GM19351 (cell line): ENCODE data around the gene GALT.
"Not testable (repeated sequence)": the region's sequence is repeated elsewhere in the genome, so short reads cannot be mapped to it uniquely, and the experiment has no call there.

Experiments used
- ATAC-seq: cut with Tn5 transposase; IDR thresholded peaks from one replicate; pipeline ENCODE4 v1.9.1; 2021; ENCODE audit warnings: mild to moderate bottlenecking, moderate library complexity; ENCODE audit not compliant: unreplicated experiment

GALT gene

DNA sequence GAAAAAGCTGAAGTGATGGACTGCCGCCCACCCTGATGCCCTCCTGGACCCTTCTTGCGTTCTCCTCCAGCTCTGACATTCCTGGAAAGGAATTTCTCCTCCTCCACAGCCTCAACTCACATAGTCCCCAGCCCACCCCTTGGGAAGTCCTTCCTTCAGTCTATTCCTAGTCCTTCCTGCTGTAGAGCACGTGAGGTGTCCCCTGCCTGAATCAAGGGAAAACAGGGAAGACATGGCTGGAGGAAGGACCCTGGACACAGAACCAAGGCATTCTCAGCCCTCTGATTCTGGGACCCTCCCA is 21.3 kb upstream of the GALT start:
- no peak for ATAC-seq

DNA sequence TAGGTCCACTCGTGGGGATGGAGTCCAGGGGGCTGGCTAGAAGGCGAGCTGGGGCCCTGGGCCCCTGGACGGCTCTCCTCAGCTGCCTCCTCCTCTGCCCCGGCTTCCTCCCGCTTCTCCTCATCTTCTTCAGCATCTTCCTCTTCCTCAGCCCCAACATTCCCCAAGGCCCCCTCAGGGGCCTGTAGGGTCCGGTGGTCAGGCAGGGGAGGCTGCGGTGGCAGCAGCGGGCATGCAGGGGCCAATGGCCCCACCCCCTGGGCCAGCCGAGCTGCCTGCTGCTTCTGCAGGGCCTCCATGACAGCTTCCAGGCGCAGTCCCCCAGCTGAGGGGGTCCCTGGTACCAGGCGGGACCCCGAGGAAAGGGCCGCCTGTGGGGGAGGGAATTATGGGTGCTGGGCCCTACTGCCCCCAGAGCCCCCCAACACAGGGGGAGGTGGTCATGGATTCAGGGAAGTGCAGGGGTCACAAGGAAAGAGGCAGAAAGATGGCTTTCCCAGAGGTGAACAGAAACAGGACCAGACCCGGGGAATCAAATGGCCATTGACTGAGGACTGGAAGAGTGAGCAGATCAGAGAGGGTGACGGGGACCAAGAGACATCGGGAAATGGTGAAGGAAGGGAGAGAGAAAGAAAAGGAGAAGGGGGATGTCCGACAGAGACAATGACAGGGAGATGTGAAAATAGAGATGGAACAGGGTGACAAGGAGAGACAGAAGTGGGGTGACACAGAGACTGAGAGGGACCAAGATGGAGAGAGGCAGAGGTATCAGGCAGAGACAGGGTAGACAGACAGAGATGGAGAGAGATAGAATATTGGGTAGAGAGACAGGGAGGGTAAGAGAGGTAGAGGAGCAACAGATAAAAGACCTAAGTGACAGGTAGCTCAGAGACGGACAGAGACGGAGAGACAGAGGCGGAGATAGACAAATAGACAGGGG is 18.5 kb upstream of the GALT start:
- no peak for ATAC-seq

DNA sequence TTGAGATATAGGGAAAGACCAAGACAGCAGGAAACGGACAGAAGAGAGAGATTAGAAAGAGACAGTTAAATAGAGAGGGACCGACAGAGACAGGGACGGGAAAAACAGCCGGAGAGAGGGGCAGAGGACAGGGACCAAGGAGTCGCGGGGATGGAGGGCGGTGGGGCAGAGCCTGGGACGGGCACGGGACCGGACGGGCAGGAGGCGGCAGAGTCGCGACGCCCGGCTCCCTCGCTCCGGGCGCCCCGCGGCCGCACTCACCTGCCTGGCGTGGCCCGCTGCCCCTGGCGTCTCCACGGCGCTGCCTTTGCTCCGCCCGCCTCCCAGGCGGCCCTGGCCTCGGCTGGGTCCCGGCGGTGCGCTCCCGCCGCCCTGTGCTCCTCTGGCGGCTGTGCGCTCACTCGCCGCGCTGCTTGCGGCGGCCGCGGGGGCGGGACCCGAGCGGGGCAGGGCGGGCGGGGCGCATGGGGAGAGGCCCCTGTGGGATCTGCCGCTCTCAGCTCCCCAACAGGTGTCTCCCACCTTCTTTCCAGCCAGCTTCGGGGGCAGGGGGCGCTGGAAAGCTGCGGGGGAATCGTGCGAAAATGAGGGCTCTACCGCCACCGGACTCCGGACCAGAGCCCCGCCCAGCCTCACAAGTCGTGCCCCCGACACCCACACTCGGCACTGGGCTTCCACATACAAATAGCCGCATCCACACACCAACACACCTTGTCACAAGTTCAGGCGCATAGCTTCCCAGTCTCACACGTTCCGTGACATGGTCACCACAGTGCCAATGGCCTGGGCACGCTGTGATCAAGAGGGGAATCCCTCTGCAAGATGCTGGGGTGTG is 17.6 kb upstream of the GALT start, which contains the start of gene ARID3C:
TSS of gene ARID3C (minus strand) at position 411 of the 835 bp plus-strand sequence. CDS start 1,052 bp downstream, outside the sequence.
- ATAC-seq, result peak; percentile 63

DNA sequence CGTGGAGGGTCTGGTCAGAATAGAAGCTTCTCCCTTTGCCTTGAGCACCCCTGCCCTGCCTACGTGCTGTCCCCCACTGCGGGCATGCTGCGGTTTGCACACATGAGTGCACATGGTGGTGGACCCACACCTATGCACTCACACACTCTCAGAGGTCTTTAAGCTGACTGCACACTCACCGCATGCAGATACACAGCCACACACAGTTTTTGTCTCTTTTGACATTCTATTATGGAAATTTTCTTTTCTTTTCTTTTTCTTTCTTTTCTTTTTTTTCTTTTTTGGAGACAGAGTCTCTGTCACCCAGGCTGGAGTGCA is 17.0 kb upstream of the GALT start:
- no peak for ATAC-seq

DNA sequence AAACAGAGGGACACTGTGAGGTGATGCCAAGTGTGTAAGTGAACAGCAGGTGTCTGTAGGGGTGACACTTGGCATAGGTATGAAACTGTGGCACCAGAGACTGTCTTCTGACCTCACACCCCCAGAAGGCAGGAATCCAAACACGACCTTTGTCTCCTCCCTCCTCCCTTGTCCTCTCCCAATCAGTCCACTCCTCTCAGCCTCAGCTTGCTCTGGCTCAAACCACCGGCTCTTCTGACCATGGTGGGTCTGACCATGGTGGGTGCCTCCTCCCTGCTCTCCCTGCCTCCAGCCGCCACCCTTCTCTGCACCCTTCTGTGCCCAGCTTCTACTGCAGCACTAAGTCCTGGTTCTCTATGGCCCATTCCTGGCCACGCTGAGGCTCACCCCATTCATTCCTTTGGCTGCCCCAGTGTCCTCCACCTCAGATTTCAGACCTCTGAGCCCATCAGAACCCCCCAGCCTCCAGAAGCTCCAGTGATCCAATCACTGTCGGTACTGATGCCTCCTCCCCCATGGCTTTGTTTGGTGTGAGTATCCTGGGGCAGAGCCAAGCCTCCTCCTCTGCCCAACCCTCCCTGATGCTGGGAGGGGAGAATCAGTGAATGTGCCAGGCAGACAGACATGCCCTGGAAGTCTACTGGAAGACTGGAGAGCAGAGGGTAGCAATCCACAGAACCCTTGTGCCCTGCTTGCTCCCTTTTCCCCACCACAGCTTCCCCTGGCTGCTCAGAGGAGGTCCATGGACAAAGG is 15.9 kb upstream of the GALT start:
- no peak for ATAC-seq

DNA sequence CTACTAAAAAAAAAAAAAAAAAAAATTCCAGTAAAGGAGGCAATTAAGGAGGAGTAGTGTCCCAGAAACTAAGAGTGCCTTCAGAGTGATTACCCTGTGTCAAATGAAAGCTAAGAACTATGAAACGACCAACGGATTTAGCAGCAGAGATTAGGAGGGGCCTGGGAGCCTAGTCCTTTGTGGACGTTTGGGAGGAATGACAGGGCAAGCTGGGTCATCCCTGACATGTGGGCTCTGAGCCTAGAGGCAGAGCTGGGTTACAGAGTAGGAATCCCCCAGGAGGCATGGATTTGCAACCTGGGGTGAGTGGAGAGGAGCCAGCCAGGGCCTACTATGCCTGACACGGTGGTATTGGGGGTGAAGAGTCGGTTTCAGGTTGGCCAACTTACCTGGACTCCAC is 13.3 kb upstream of the GALT start:
- ATAC-seq, result no peak

DNA sequence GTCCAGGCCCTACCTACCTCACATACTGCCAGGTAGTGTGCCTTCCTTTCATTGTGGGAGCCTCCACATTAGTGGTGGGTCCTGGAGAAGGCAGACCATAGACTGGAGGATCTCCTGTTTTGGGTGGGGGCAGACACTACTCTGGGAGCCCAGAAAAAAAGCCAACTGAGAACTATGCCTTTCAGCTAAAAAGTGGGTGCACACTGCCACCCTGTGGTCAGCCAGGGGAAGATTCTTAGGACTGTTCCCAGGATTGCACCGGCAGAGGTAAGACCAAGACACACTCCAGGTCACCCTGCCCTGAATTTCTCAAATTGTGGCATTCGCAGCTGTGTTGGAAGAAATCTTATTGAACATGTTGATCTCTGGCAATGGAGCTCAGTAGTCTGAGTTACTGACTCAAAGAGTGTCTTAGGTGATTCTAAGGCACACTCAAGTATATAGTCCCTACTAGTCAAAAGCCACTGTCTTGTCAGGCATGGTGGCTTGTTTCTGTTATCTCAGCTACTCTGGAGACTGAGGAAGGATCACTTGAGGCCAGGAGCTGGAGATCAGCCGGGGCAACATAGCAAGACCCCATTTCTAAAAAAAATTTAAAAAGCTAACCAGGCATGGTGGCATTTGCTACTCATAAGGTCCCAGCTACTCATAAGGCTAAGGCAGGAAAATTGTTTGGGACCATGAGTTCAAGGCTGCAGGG is 12.5 kb upstream of the GALT start:
- ATAC-seq, result peak; percentile 30

DNA sequence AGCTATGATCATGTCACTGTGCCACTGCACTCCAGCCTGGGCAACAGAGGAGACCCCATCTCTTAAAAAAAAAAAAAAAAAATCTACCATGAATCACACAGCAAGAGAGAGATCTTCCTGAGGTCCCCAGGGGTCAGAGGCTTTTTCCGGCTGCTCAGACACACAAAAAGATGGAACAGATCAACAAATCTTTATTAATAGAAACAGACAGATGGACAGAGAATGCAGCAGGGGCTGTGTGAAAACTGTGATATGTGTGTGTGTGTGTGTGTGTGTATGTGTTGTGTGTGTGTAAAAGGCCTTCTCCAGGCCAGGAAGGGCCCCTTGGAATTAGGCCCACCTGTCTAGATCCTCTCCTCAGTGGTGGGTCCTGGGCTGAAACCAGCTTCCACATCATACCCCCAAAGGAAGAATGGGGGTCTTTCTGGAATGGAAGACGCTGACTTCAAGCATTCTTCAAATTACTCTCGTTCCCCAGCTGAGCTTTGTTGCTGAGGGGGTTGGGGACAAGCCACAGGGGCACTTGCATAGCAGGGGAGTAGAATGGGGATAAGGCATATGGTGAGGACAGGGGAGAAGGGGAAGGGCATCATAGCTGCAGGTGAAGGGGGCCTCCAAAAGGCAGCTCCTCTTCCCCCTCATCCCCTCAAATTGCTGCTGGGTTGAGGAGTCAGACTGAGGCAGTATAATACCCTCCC is 11.8 kb upstream of the GALT start:
- no peak for ATAC-seq

DNA sequence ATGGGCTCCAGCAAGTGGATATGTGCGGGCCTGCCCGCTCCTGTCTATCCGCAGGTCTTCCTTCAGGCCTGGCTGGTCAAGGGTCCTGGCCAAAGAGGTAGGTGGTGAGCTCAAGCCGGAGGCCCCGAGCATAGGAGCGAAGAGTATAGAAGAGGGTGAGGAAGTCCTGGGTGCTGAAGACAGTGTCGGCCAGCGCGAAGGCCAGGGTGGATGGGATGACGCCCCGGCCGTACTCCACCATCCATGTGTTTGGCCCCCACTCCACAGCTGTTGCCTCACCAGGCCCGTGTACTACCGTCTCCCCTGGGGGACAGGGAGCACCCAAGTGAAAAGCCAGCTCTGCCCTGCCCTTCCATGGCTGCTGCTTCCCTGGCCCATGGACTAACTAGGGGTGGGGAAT is 10.9 kb upstream of the GALT start:
- ATAC-seq, result no peak

DNA sequence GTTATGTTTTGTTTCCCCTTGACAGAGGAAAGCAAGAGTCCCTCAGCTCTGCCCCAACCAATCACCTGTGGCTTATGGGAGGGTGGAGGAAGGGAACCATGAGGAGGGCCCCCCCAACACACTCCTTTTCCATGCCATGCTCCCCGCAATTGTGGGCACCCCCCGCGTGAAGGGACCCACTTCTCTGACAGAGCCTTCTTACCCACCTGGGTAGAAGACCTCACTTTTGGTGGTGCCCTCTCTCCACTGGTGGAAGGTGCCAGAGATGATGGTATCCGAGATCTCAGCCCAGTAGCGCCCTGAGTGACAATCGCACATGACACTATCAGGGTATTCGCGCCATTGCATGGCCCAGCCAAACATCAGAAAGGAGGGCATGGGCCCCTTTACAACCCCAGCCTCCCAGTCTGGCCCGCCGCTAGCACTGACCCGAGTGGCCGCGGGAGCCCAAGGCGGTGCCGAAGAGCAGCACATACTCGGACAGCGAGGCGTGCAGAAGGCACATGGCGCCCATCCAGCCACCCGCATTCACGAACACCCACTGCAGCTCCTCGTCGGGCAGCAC is 9.6 kb upstream of the GALT start:
- no peak for ATAC-seq

DNA sequence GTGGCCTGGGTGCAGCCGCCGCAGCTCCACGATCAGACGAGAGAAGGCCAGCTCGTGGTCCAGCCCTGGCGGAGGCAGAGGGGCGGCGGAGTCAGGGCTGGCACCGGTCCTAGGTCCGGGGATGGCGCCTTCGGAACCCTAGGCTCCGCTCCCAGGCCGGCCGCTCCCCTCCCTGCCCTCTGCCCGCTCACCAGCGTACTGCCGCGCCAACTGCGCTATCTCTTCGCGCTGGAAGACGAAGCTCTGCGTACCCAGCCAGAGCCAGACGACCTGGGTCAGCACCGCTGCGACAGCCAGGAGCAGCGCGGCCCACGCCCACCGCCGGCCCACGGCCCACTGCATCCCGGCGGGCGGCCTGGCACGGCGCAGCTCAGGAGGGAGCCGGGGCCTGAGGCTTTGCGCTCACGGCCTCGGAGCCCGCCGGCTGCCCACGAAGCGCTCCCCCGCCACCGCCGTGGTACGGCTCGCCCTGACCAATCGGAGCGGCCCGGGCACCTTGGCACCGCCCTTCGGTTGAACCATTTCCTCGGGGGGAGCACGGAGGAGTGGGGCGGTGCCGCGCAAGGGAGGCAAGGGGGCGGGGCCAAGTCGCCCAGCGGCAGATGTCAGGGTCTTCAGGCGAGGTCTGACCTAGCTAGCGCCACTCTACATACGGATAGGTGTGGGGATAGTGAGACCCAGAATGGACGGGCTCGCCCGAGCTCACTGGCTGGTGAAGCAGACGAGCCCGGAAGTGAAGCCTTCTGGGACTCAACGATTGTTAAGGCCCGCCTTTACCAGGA is 8.9 kb upstream of the GALT start, which contains the start of gene SIGMAR1:
TSS of gene SIGMAR1 (minus strand) at position 432 of the 782 bp plus-strand sequence. CDS start at position 342, 90 bp downstream.
- ATAC-seq, result peak; percentile 81

DNA sequence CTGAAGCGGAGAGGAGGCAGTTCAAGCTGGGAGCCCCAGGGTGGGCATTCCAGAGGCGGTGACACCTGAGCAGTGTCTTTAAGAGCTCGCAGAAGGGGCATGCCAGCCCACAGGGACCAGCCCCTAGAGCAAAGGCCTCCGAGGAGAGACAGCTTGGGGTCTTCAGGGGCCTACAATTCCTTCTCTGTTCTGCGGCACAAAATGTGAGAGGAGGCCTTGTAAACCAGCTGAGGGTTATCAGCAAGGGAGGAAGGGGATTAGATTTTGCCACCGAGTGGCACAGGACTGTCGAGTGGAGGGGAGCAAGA is 8.4 kb upstream of the GALT start:
- ATAC-seq, result no peak

DNA sequence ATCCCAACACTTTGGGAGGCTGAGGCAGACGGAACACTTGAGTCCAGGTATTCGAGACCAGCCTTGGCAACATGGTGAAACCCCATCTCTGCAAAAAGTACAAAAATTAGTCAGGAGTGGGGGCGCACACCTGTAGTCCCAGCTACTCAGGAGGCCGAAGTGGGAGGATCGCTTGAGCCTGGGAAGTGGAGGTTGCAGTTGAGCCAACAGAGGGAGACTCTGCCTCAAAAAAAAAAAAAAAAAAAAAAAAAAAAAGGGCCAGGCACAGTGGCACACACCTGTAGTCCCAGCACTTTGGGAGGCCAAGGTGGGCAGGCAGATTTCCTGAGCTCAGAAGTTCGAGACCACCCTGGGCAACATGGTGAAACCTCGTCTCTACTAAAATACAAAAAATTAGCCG is 7.2 kb upstream of the GALT start:
- not testable (repeated sequence) for ATAC-seq

DNA sequence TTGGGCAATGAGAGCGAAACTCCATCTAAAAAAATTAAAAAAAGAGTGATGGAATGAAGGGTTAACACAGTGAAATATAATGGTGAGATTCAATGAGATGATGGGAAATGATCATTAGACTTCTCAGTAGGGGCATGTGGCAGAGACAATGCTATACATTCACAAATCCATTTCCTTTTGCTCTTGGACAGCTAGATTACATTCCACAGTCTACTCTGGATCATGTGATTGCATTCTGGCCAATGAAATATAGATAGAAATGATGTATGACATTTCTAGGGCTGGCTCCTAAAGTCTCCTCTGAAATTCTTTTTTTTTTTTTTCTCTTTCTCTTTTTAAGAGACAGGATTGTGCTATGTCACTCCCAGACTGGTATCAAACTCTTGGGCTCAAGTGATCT is 3.8 kb upstream of the GALT start:
- ATAC-seq, result no peak

DNA sequence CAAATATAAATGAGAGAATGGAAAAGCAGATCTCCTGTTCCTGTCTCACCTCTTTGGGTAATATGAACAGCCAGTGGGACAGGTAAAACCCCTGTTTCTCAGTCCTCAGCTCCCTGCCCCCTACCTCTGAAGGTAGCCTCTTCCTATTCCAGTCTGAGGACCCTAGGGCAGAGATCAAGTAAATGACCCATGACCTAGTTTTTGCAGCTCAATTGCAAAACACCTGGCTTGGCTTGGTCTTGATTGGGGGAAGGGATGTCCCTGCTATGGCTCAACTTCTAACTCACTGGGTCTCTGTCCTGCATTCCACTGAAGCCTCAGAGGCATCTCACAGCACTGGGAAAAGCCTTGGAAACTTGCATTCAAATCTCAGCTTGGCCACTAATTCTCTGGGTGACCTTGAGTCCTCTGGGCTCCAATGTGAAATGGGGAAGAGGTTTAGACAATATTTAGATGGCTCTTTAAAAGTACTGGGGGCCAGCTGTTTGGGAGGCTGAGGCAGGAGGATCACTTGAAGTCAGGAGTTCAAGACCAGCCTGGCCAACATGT is 1.6 kb upstream of the GALT start:
- ATAC-seq, result no peak

DNA sequence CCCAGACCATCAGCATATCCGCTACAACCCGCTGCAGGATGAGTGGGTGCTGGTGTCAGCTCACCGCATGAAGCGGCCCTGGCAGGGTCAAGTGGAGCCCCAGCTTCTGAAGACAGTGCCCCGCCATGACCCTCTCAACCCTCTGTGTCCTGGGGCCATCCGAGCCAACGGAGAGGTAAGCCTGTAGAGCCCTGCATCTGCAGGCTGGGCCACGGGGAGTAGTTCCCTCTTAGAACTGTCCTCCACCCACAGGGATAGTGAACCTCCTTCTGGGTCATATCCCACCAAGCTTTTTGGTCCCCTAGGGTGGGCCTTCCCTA is 569 bp downstream of the GALT start:
- no peak for ATAC-seq

DNA sequence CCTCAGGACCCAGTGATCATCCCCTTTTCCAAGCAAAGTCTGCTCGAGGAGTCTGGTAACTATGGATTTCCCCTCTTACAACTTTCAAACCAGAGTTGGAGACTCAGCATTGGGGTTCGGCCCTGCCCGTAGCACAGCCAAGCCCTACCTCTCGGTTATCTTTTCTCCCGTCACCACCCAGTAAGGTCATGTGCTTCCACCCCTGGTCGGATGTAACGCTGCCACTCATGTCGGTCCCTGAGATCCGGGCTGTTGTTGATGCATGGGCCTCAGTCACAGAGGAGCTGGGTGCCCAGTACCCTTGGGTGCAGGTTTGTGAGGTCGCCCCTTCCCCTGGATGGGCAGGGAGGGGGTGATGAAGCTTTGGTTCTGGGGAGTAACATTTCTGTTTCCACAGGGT is 1.2 kb downstream of the GALT start:
- no peak for ATAC-seq

DNA sequence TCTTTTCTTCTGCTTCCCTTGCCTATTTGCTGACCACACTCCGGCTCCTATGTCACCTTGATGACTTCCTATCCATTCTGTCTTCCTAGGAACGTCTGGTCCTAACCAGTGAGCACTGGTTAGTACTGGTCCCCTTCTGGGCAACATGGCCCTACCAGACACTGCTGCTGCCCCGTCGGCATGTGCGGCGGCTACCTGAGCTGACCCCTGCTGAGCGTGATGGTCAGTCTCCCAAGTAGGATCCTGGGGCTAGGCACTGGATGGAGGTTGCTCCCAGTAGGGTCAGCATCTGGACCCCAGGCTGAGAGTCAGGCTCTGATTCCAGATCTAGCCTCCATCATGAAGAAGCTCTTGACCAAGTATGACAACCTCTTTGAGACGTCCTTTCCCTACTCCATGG is 2.2 kb downstream of the GALT start:
- ATAC-seq, result no peak

DNA sequence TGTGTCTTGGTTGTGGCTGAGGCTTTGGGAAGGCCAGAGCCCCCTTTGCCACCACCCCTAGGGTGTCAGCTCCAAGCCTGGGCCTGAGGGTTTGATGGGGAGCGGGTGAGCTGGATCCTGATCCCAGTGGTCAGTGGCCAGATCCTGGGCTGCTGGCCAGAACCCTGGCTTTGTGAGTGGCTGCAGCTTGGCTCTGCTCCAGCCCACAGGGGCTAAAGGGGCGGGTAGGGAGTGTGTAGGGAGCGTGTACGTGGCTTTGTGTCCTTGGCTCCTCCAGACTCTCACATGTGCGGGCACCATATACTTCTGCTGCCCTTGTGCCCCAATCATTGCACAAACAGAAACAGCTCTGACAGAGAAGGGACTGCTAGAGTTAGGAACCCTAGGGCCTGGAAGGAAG is 4.3 kb downstream of the GALT start:
- ATAC-seq, result no peak
